Type B pancreatic cell (in vitro differentiated cells): Measurements from ENCODE around the gene TERT. TPM values are rescaled to one million over a fixed set of nuclear protein-coding genes. Genes with fewer than 3 reads are reported as not detected.
"Not testable (repeated sequence)": the region's sequence is repeated elsewhere in the genome, so short reads cannot be mapped to it uniquely, and the experiment has no call there.

Experiments used
- DNase-seq: peaks from one replicate; pipeline ENCODE4 v3.0.0; 2021; ENCODE audit warnings: mixed read lengths; ENCODE audit not compliant: unreplicated experiment; ENCODE audit errors: extremely low spot score
- H3K27ac Mint-ChIP-seq: 2 replicates; pipeline ENCODE4 v1.8.0; 2021; ENCODE audit warnings: mild to moderate bottlenecking, mixed read lengths
- H3K27me3 Mint-ChIP-seq: 2 replicates; pipeline ENCODE4 v1.8.0; 2021; ENCODE audit warnings: mixed read lengths
- H3K36me3 Mint-ChIP-seq: 2 replicates; pipeline ENCODE4 v1.8.0; 2021; ENCODE audit warnings: mixed read lengths
- H3K4me1 Mint-ChIP-seq: one replicate; pipeline ENCODE4 v1.8.0; 2021; ENCODE audit warnings: mixed read lengths; ENCODE audit not compliant: unreplicated experiment
- H3K4me3 Mint-ChIP-seq: 2 replicates; pipeline ENCODE4 v1.8.0; 2021; ENCODE audit warnings: mild to moderate bottlenecking, mixed read lengths
- H3K9me3 Mint-ChIP-seq: 2 replicates; pipeline ENCODE4 v1.8.0; 2021; ENCODE audit warnings: mixed read lengths
- total RNA-seq: library from RNA; stranded (reverse); gene quantifications from 2 replicates; pipeline ENCODE4 v1.2.1, GENCODE V29; 2021; ENCODE audit warnings: low replicate concordance
- TF ChIP-seq, protein P1 (sequence below): fragments of 200-600 bp; sonication (generic); conservative IDR thresholded peaks from 2 replicates; pipeline ENCODE4 v1.5.0; 2021; ENCODE audit warnings: antibody characterized with exemption, mild to moderate bottlenecking

The TERT gene
- total RNA-seq, 1 donor from 2014 or later = 2.4 TPM

DNA sequence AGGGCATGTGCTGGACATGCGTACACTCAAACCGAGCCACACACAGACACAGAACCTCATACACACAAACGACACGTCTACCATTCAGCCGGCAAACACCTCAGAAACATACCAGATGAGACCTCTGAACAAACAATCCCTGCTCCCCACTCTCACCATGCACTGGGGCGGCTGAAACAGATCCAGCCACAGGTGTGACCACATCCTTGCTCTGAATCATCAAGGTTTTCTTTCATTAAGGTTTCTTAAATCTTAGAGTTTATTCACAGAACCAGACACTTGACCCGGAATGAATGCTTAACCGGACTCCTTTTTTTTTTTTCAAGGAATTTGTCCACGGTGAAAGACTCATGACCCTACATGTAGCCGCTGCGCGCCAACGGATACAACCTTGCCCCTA is 26.2 kb downstream of the TERT start:
- TF ChIP-seq, protein P1, sequence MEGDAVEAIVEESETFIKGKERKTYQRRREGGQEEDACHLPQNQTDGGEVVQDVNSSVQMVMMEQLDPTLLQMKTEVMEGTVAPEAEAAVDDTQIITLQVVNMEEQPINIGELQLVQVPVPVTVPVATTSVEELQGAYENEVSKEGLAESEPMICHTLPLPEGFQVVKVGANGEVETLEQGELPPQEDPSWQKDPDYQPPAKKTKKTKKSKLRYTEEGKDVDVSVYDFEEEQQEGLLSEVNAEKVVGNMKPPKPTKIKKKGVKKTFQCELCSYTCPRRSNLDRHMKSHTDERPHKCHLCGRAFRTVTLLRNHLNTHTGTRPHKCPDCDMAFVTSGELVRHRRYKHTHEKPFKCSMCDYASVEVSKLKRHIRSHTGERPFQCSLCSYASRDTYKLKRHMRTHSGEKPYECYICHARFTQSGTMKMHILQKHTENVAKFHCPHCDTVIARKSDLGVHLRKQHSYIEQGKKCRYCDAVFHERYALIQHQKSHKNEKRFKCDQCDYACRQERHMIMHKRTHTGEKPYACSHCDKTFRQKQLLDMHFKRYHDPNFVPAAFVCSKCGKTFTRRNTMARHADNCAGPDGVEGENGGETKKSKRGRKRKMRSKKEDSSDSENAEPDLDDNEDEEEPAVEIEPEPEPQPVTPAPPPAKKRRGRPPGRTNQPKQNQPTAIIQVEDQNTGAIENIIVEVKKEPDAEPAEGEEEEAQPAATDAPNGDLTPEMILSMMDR = no peak
- Mint-ChIP-seq H3K27me3 (no peaks in the 10 kb centered on the region), H3K27ac (no peak overlapping the region), H3K4me3 (no peak overlapping the region), H3K4me1 (no peaks in the 10 kb centered on the region), H3K36me3 (no peaks in the 10 kb centered on the region), H3K9me3 (no peaks in the 10 kb centered on the region)
- DNase-seq = no peak

DNA sequence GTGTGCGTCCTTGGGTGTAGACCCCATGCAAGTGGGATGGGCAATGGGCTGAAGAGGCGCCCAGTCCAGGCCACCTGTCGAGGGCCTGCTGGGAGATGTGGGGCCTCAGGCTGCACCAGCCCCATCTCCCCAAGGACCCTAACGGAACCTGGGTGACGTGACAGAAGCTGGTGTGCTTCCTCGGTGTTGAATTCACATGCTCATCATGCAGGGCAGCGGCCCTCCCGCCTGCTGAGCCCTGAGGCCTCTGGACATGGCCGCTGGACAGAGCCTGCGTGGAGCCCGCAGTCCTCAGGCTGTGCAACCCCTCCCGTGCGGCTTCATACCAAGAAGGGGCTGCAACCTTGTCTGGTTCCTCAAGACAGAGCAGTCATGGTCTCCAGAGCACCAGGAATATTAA is 26.8 kb downstream of the TERT start:
- H3K4me3 Mint-ChIP-seq = no peak overlapping the region
- TF ChIP-seq, protein P1 = no peak
- H3K27ac Mint-ChIP-seq = no peak overlapping the region
- no peaks in the 10 kb centered on the region for H3K4me1 Mint-ChIP-seq
- H3K36me3 Mint-ChIP-seq = no peaks in the 10 kb centered on the region
- H3K9me3 Mint-ChIP-seq = no peaks in the 10 kb centered on the region
- DNase-seq = no peak
- H3K27me3 Mint-ChIP-seq = no peaks in the 10 kb centered on the region

DNA sequence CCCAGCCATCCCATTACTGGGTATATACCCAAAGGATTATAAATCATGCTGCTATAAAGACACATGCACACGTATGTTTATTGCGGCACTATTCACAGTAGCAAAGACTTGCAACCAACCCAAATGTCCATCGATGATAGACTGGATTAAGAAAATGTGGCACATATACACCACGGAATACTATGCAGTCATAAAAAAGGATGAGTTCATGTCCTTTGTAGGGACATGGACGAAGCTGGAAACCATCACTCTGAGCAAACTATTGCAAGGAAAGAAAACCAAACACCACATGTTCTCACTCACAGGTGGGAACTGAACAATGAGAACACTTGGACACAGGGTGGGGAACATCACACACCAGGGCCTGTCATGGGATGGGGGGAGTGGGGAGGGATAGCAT is 27.4 kb downstream of the TERT start:
- DNase-seq, H3K9me3 Mint-ChIP-seq, H3K27me3 Mint-ChIP-seq, H3K4me3 Mint-ChIP-seq, H3K27ac Mint-ChIP-seq, H3K36me3 Mint-ChIP-seq, H3K4me1 Mint-ChIP-seq: not testable (repeated sequence)

DNA sequence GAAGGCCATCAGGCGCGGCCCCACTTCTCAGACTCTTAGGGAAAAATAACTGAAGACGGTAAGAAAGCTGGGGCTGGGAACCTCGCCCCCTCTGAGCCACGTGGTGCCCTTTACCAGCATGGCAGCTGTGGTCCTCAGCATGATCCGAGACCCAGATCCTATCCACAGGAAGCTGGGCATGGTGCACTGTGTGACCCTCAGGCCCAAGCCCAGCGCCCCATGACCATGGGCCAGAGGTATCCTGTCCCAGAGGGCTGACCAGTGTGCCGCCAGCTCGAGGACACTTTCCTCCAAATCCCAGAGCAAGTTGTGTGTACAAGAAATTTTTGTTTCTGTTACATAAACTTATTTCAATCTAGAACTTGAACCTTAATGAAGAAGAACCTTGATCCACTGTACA is 28.1 kb downstream of the TERT start:
- no peak overlapping the region for H3K27ac Mint-ChIP-seq
- H3K4me1 Mint-ChIP-seq = no peaks in the 10 kb centered on the region
- DNase-seq = no peak
- H3K27me3 Mint-ChIP-seq = no peaks in the 10 kb centered on the region
- no peaks in the 10 kb centered on the region for H3K9me3 Mint-ChIP-seq
- H3K4me3 Mint-ChIP-seq = no peak overlapping the region
- H3K36me3 Mint-ChIP-seq = no peaks in the 10 kb centered on the region
- TF ChIP-seq, protein P1 = no peak

DNA sequence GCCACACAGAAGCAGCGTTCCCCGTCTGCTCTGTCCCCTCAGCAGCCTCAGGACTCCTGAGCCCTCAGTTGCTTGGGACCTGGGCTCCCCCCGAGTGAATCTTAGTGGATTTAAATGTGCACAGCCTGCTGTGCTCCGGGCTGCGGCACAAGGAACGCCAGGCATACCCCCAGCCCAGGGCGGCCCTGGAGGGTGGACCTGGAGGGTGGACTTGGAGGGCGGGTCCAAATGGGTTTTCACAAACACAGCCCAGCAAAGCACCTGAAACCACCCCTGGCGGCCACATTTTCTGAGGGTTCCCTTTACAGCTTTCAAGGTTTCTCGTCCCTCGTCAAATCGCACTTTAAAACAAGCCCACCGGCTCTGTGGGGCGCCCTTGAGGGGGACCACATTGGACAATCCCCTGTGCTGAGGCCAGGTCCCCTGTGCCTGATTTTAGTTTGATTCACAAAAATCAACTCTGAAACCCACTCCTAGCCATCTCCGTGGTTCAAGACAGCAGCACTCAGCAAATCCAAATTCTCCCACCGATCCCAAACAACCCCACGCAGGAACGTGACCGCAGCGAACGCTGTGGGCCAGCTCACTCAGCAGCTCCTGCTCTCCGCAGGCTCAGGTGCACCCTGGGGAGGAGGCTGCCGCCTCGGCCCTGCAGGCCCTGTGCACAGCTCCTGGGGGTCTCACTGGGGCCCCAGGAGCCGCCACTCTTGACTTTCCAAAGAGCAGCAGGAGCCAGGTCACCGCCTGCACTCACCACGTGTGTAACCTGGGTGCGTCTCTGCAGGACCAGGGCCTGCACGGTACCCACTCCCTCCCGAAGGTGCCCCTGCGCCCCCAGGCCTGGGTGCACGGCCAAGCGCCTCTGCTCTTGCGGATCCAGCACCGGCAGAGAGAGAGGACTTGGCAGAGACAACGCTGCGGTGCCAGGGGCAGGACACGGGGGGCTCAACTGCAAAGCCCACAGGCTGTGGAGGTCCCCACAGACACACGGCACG is 29.1 kb downstream of the TERT start:
- TF ChIP-seq, protein P1 = no peak
- Mint-ChIP-seq H3K4me3 (no peak overlapping the region), H3K9me3 (no peaks in the 10 kb centered on the region), H3K27ac (no peak overlapping the region), H3K36me3 (no peaks in the 10 kb centered on the region), H3K27me3 (no peaks in the 10 kb centered on the region), H3K4me1 (no peaks in the 10 kb centered on the region)
- DNase-seq = no peak

DNA sequence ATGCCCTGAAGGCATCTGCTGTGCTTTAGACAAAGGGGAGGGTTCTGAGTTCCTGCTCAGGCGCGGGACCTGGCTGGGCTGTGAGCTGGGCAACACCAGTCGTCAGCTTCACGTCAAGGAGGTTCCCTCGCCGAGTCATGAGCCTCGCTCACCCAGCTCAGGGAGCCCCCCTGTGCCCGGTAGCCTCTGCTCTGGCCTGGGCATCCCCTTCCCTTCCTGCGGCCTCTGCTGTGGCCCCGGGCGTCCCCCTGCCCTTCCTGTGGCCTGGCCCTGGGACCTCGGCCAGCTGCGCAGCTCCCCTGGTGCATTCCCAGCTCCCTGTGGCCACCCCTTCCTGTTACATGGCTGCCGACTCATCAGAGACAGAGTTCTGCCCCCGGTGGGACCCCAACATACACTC is 29.8 kb downstream of the TERT start:
- TF ChIP-seq, protein P1 = no peak
- DNase-seq = no peak
- Mint-ChIP-seq H3K4me1 (no peaks in the 10 kb centered on the region), H3K4me3 (no peak overlapping the region), H3K36me3 (no peaks in the 10 kb centered on the region), H3K9me3 (no peaks in the 10 kb centered on the region), H3K27me3 (no peaks in the 10 kb centered on the region), H3K27ac (no peak overlapping the region)
